ENCODE measurements around the gene GINS1.

GRCh38 chr20:25479638-25480037, 72.2 kb downstream of the GINS1 start:
- TF ChIP-seq CTCF (IDR thresholded peaks at IDR 0.05) (no peak), POLR2A (IDR thresholded peaks at IDR 0.05) (no peak)
